Activated naive CD8-positive, alpha-beta T cell treated with anti-CD3 and anti-CD28 coated beads, Interleukin-2, amount 10 ng/mL, durations not matched to agents 7 days and 5 days (primary cell): Measurements from ENCODE around the gene TPSD1. TPM values are rescaled to one million over a fixed set of nuclear protein-coding genes. Genes with fewer than 3 reads are reported as not detected.
A peak's percentile ranks its signal among the peaks of the same experiment; 100 is the strongest.
"Not testable (repeated sequence)": the region's sequence is repeated elsewhere in the genome, so short reads cannot be mapped to it uniquely, and the experiment has no call there.

Experiments used
- ATAC-seq: fragments of 150-1000 bp; cut with Tn5 transposase; one replicate; pipeline ENCODE4 v1.10.0; 2021; ENCODE audit warnings: low read depth, moderate library complexity
- POLR2A ChIA-PET: fragments of 350-600 bp; sonication (Branson Sonifier 250); formaldehyde crosslinking; loops from one replicate; lab custom pipeline; 2021; ENCODE audit warnings: antibody characterized with exemption; lab: Charles Lee
- DNase-seq: peaks from one replicate; pipeline ENCODE4 v3.0.0; 2021
- H3K27ac Mint-ChIP-seq: one replicate; pipeline ENCODE4 v1.8.0; 2022; ENCODE audit warnings: mild to moderate bottlenecking, mixed read lengths
- H3K27me3 Mint-ChIP-seq: one replicate; pipeline ENCODE4 v1.8.0; 2022; ENCODE audit warnings: mild to moderate bottlenecking, moderate library complexity, mixed read lengths
- H3K36me3 Mint-ChIP-seq: one replicate; pipeline ENCODE4 v1.8.0; 2021; ENCODE audit warnings: mild to moderate bottlenecking, mixed read lengths
- H3K4me1 Mint-ChIP-seq: one replicate; pipeline ENCODE4 v1.8.0; 2021; ENCODE audit warnings: mixed read lengths
- H3K4me3 Mint-ChIP-seq: one replicate; pipeline ENCODE4 v1.8.0; 2022; ENCODE audit warnings: mild to moderate bottlenecking, moderate library complexity, mixed read lengths
- H3K9me3 Mint-ChIP-seq: one replicate; pipeline ENCODE4 v1.8.0; 2021; ENCODE audit warnings: mixed read lengths
- total RNA-seq, 2 experiments: library from RNA; stranded (reverse); gene quantifications; one replicate each; pipeline ENCODE4 v1.2.3, GENCODE V29; 2021

The TPSD1 gene
- total RNA-seq, 2 experiments from 2014 or later: not detected

- H3K27ac Mint-ChIP-seq, H3K4me3 Mint-ChIP-seq, H3K4me1 Mint-ChIP-seq, DNase-seq, H3K36me3 Mint-ChIP-seq, H3K9me3 Mint-ChIP-seq, ATAC-seq, H3K27me3 Mint-ChIP-seq, POLR2A ChIA-PET: not testable (repeated sequence)
Observed at GRCh38 chr16:1243363-1243762, 12.5 kb upstream of the TPSD1 start.

- H3K4me1 Mint-ChIP-seq, H3K9me3 Mint-ChIP-seq, ATAC-seq, H3K27ac Mint-ChIP-seq, H3K36me3 Mint-ChIP-seq, H3K4me3 Mint-ChIP-seq, H3K27me3 Mint-ChIP-seq, DNase-seq, POLR2A ChIA-PET: not testable (repeated sequence)
Observed at GRCh38 chr16:1243907-1244850, 11.7 kb upstream of the TPSD1 start.

DNA sequence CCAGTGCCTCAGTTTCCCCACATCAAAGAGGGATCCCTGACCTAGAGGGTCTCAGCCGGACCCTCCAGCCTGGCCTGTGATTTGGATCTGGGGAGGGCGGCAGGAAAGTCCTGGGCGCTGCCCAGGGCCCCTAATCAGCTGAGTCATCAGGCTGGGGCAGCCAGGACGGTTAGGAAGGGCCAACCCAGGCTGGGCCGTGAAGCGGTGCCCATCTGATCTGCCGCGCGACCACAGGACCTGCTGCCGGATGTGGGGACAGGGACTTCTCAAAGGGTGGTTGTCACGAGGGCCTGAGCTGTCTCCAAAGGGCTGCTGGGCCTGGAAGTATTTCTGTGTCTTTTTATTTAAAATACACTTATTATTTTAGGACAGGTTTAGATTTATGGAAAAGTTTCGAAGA, 11.0 kb upstream of the TPSD1 start:
- H3K9me3 Mint-ChIP-seq: no peaks in the 10 kb centered on the region
- no peak for DNase-seq
- H3K4me3 Mint-ChIP-seq: no peak overlapping the region
- no peaks in the 10 kb centered on the region for H3K36me3 Mint-ChIP-seq
- ATAC-seq: no peak
- POLR2A ChIA-PET: no interaction called here
- H3K4me1 Mint-ChIP-seq: no peaks in the 10 kb centered on the region
- no peak overlapping the region for H3K27ac Mint-ChIP-seq
- H3K27me3 Mint-ChIP-seq: peaks cover 2% of the 10 kb centered on the region

DNA sequence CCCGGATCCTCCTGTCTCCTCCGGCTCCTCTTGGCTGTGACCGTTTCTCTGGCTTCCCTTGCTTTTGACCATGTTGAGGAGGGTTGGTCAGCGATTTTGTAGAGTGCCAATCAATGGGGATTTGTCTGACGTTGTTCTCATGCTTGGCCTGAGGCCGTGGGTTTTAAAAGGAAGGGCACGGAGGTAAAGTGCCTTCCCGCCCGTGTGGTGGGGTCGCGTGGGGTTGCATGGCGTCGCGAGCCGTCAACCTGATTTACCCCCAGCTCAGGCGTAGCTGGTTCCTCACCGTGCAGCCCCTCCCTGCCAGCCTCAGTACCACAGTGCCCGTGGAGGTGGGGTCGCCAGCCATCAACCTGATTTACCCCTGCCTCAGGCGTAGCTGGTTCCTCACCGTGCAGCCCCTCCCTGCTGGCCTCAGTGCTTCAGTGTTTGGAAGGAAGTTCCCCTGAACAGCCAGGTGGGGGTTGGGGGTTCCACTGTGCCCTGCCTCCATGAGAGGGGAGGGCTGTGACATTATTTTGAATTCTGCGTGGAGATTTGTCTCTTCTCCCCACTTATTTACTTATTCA, 10.3 kb upstream of the TPSD1 start:
- POLR2A ChIA-PET: no interaction called here
- ATAC-seq: no peak

GRCh38 chr16:1247903-1248537, 7.8 kb upstream of the TPSD1 start:
- ATAC-seq, H3K36me3 Mint-ChIP-seq, H3K4me1 Mint-ChIP-seq, POLR2A ChIA-PET, H3K27ac Mint-ChIP-seq, H3K9me3 Mint-ChIP-seq, H3K27me3 Mint-ChIP-seq, H3K4me3 Mint-ChIP-seq, DNase-seq: not testable (repeated sequence)

More for the DNA sequence above, 10.3 kb upstream of the TPSD1 start:
- no peak for DNase-seq
- Mint-ChIP-seq H3K36me3 (no peaks in the 10 kb centered on the region), H3K4me3 (no peak overlapping the region), H3K4me1 (no peaks in the 10 kb centered on the region), H3K27me3 (peaks cover 2% of the 10 kb centered on the region), H3K27ac (no peak overlapping the region), H3K9me3 (no peaks in the 10 kb centered on the region)

DNA sequence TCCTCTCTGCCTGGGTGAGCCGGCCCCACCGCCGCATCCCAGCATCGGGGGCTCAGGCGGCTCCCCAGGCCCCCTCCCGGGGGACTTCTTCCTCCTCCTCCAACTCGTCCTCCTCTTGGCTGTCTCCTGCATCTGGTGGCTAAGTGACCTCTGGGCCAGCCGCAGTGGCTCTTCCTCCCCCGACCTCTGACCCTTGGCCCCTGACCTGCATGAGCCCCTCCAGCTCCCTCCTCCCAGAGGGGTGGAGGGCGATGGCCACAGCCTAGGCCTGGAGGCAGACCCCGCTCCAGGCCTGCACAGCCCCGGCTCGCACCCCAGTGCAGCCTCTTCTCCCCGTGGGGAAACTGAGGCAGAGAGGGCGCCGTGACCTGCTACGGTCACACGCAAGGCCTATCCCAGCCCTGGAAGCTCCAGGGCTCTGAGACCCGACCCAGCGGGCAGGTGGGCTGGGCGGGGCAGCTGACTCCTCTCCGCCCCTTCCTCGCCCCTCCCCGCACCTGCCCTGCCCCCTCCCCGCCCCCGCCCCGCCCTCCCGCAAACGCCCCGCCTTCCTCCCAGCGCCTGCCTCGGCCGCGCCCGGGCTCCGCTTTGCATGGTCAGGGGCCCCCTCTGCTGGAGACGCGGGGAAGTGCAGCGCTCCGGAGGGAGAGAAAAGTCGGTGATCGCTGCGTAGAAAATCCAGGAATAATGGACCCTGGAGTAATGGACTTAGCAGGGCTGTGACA, 6.7 kb upstream of the TPSD1 start:
- H3K9me3 Mint-ChIP-seq, H3K36me3 Mint-ChIP-seq, H3K4me3 Mint-ChIP-seq, H3K27me3 Mint-ChIP-seq, DNase-seq, H3K4me1 Mint-ChIP-seq, H3K27ac Mint-ChIP-seq, POLR2A ChIA-PET: not testable (repeated sequence)
- ATAC-seq: peak; percentile 51

DNA sequence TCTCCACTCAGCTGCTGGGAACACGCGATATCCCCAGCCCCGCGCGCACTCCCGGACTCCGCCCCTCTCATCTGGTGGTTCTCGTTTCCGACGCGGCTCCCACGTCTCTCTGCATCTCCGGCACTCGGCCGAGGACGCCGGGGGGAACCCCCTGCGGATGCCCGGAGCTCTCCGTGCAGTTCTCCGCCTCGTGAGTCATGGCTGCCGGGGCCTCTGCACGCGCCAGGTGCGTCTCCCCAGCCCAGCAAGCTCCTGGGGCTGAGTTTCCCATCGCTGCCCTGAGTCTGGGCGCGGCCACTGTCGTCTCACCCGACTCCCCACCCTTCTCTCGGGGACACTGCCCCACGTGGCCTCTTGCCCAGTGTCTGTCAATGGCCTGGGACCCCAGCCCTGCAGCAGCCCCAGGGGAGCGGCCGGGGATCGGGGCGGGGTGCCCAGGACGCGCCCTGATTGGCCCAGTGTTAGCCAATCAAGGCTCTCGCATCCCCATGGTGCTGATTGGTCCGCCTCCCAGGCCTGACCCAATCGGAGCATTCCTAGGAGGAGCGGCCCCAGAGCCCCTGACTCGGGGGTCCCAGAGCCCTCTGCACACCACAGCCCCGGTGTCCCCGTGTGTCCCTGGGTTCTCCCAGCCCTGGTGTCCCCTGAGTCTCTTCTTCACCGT, 2.0 kb upstream of the TPSD1 start:
- H3K4me1 Mint-ChIP-seq, H3K36me3 Mint-ChIP-seq, H3K27me3 Mint-ChIP-seq, H3K27ac Mint-ChIP-seq, H3K4me3 Mint-ChIP-seq, ATAC-seq, DNase-seq, H3K9me3 Mint-ChIP-seq, POLR2A ChIA-PET: not testable (repeated sequence)

DNA sequence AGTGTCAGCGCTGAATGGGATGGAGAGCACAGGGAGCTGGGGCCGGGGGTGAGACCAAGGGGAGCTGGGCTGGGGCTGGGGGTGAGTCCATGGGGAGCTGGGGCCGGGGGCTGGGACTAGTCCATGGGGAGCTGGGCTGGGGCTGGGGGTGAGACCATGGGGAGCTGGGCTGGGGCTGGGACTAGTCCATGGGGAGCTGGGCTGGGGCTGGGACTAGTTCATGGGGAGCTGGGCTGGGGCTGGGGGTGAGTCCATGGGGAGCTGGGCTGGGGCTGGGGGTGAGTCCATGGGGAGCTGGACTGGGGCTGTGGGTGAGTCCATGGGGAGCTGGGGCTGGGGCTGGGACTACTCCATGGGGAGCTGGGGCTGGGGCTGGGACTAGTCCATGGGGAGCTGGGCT, 1.0 kb upstream of the TPSD1 start:
- H3K27ac Mint-ChIP-seq, H3K4me1 Mint-ChIP-seq, H3K4me3 Mint-ChIP-seq, H3K9me3 Mint-ChIP-seq, H3K36me3 Mint-ChIP-seq, H3K27me3 Mint-ChIP-seq, ATAC-seq, DNase-seq, POLR2A ChIA-PET: not testable (repeated sequence)

GRCh38 chr16:1256296-1256873, 516 bp downstream of the TPSD1 start:
- H3K36me3 Mint-ChIP-seq, H3K9me3 Mint-ChIP-seq, DNase-seq, H3K4me3 Mint-ChIP-seq, ATAC-seq, POLR2A ChIA-PET, H3K27me3 Mint-ChIP-seq, H3K27ac Mint-ChIP-seq, H3K4me1 Mint-ChIP-seq: not testable (repeated sequence)

DNA sequence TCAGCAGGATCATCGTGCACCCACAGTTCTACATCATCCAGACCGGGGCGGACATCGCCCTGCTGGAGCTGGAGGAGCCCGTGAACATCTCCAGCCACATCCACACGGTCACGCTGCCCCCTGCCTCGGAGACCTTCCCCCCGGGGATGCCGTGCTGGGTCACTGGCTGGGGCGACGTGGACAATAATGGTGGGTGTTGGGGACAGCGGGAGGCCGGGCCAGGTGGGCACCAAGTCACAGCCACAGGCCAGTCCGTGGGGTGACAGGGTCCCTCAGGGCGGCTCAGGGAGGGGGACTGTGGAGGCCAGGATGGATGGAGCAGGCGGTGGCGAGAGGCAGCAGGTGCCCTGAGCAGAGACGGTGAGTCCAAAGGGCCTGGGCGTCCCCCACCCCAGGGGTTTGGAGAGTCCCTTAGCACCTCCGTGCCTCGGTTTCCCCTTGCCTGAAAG, 1.0 kb downstream of the TPSD1 start:
- no peak for ATAC-seq
- Mint-ChIP-seq H3K36me3 (no peaks in the 10 kb centered on the region), H3K4me3 (no peak overlapping the region), H3K4me1 (peaks cover 5% of the 10 kb centered on the region), H3K9me3 (no peaks in the 10 kb centered on the region), H3K27me3 (peaks cover 8% of the 10 kb centered on the region), H3K27ac (no peak overlapping the region)
- POLR2A ChIA-PET: no interaction called here
- DNase-seq: no peak

DNA sequence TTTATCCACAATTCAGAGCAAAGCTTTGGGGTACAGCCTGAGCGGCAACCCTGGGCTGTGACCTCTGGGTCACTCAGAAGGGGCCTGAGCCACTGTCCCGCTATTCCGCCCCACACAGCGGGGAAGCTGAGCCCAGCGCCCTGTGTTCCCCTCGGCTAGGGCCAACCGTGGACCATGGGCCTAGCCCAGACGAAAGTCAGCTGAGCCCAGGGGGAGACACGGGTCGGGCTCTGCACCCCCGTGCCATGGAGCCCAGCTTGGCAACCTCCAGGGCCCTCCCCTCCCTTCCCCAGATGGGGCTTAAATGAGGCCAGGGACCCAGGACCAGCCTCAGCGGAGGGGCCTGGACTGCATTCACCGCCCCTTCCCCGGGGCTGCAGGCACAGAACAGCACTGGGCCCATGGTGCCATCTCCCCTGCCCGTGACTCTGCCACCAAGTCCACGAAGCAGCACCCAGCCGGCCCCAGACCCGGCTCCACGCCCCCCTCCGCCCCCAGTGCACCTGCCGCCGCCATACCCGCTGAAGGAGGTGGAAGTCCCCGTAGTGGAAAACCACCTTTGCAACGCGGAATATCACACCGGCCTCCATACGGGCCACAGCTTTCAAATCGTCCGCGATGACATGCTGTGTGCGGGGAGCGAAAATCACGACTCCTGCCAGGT, 1.8 kb downstream of the TPSD1 start:
- no peak overlapping the region for H3K4me3 Mint-ChIP-seq
- H3K27ac Mint-ChIP-seq: no peak overlapping the region
- POLR2A ChIA-PET: no interaction called here
- H3K9me3 Mint-ChIP-seq: no peaks in the 10 kb centered on the region
- DNase-seq (no peak), ATAC-seq (no peak)
- H3K36me3 Mint-ChIP-seq: no peaks in the 10 kb centered on the region
- peaks cover 13% of the 10 kb centered on the region for H3K27me3 Mint-ChIP-seq
- H3K4me1 Mint-ChIP-seq: peaks cover 5% of the 10 kb centered on the region

GRCh38 chr16:1258225-1258600, 2.3 kb downstream of the TPSD1 start:
- H3K27ac Mint-ChIP-seq: no peak overlapping the region
- DNase-seq (no peak), ATAC-seq (no peak)
- H3K9me3 Mint-ChIP-seq: no peaks in the 10 kb centered on the region
- H3K4me1 Mint-ChIP-seq: peaks cover 5% of the 10 kb centered on the region
- POLR2A ChIA-PET: no interaction called here
- H3K4me3 Mint-ChIP-seq: no peak overlapping the region
- peaks cover 13% of the 10 kb centered on the region for H3K27me3 Mint-ChIP-seq
- H3K36me3 Mint-ChIP-seq: no peaks in the 10 kb centered on the region
